Measurements from ENCODE around the gene PCED1B.

PCED1B gene

GRCh38 chr12:47068539-47068938 lies 10.9 kb upstream of the PCED1B start:
- DNase-seq, result no peak

GRCh38 chr12:47070310-47070709 lies 9.1 kb upstream of the PCED1B start:
- DNase-seq, result no peak

GRCh38 chr12:47071241-47071852 lies 8.1 kb upstream of the PCED1B start:
- peak; percentile 29 for DNase-seq

GRCh38 chr12:47073951-47074350 lies 5.5 kb upstream of the PCED1B start:
- DNase-seq, result no peak

GRCh38 chr12:47074757-47075156 lies 4.7 kb upstream of the PCED1B start:
- DNase-seq, result no peak

GRCh38 chr12:47075192-47076084 lies 4.0 kb upstream of the PCED1B start:
- no peak for DNase-seq

- DNase-seq, result no peak
Observed at GRCh38 chr12:47077206-47078085, 2.0 kb upstream of the PCED1B start.

- no peak for DNase-seq
Observed at GRCh38 chr12:47078086-47078395, 1.4 kb upstream of the PCED1B start.

GRCh38 chr12:47078733-47079467 lies 521 bp upstream of the PCED1B start:
- peak; percentile 22 for DNase-seq

- DNase-seq, result no peak
Observed at GRCh38 chr12:47079981-47080724, 732 bp downstream of the PCED1B start.

GRCh38 chr12:47080725-47081502 lies 1.5 kb downstream of the PCED1B start:
- DNase-seq, result no peak

GRCh38 chr12:47082283-47082682 lies 2.9 kb downstream of the PCED1B start:
- DNase-seq, result no peak

GRCh38 chr12:47082796-47083621 lies 3.6 kb downstream of the PCED1B start:
- no peak for DNase-seq

- no peak for DNase-seq
Observed at GRCh38 chr12:47084172-47084571, 4.8 kb downstream of the PCED1B start.

GRCh38 chr12:47085815-47086252 lies 6.4 kb downstream of the PCED1B start:
- DNase-seq, result peak; percentile 25

GRCh38 chr12:47087088-47087688 lies 7.8 kb downstream of the PCED1B start:
- no peak for DNase-seq

- DNase-seq, result peak; percentile 73
Observed at GRCh38 chr12:47088021-47088944, 8.9 kb downstream of the PCED1B start.

- no peak for DNase-seq
Observed at GRCh38 chr12:47091009-47091408, 11.6 kb downstream of the PCED1B start.

- no peak for DNase-seq
Observed at GRCh38 chr12:47094804-47095203, 15.4 kb downstream of the PCED1B start.
